ENCODE measurements around the gene CERKL. TPM values are rescaled to one million over a fixed set of nuclear protein-coding genes. Genes with fewer than 3 reads are reported as not detected.

CERKL gene
- total RNA-seq, 4 donors from 2014 or later = not detected

DNA sequence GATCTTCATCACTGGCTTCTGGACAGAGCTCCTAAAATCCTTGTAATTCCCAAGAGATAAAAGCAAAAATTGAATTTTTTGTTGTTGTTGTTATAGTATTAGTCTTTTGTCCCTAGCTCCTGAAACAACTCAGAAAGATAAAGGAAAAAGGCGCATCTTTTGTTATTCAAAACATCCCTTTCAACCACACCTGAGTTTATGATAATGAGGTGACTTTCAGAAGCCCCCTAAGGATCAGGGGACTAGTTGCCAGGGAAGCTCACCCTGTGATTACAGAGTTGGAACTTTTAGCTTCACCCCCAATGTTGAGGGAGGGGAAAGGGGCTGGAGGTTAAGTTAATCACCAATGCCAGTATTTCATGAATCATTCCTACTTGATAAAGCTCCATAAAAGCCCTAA is 10.3 kb upstream of the CERKL start:
- TF ChIP-seq EP300 (IDR thresholded peaks at IDR 0.05) (no peak), CTCF (IDR thresholded peaks at IDR 0.05) (no peak)
- H3K27ac ChIP-seq = no peak overlapping the region
- WGBS, 2 donors = 69 to 83% methylated on average over 1 of the region's 1 CpG
- no peaks in the 10 kb centered on the region for H3K36me3 ChIP-seq
- no peaks in the 10 kb centered on the region for H3K27me3 ChIP-seq
- H3K9me3 ChIP-seq = peaks cover 0 to 13% (median 0%) of the 10 kb centered on the region in 4 donors
- no peak overlapping the region for H3K4me3 ChIP-seq
- H3K4me1 ChIP-seq = no peaks in the 10 kb centered on the region
- DNase-seq (ENCODE audit: low spot score in 2 of 2) = no peak

- Histone ChIP-seq H3K27me3 (peaks cover 0 to 4% of the 10 kb centered on the region in 2 donors), H3K4me1 (peaks cover 0 to 2% (median under 1%) of the 10 kb centered on the region in 4 donors), H3K36me3 (no peaks in the 10 kb centered on the region), H3K27ac (no peak overlapping the region), H3K4me3 (no peak overlapping the region), H3K9me3 (peaks cover 0 to 13% (median 0%) of the 10 kb centered on the region in 4 donors)
- no peak for DNase-seq (ENCODE audit: low spot score in 2 of 2)
- TF ChIP-seq CTCF (IDR thresholded peaks at IDR 0.05) (no peak), EP300 (IDR thresholded peaks at IDR 0.05) (no peak), POLR2A (IDR thresholded peaks at IDR 0.05) (no peak)
- 86 to 97% methylated on average over 2 of the region's 2 CpGs for WGBS, 2 donors
Observed at GRCh38 chr2:181662287-181662686, 5.4 kb upstream of the CERKL start.

DNA sequence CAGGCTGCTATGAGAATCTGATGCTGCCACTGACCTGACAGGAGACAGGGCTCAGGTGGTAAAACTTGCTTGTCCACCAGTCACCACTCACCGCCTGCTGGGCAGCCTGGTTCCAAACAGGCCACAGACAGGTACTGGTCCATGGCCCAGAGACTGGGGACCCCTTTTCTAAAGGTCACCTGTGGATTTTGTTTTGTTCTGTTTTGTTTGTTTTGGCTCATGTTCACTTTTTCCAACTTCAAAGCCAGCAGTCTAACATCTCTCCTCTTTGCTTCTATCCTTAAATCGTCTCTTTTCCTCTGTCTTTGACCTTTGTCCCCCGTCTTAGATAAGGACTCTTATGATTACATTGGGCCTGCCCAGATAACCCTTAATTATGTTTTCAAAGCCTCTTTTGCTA is 3.3 kb upstream of the CERKL start:
- WGBS, 2 donors = 73 to 77% methylated on average over 3 of the region's 3 CpGs
- H3K4me1 ChIP-seq = peaks cover 0 to 12% (median 5%) of the 10 kb centered on the region in 4 donors
- no peaks in the 10 kb centered on the region for H3K36me3 ChIP-seq
- H3K27me3 ChIP-seq = peaks cover 0 to 11% of the 10 kb centered on the region in 2 donors
- no peak overlapping the region for H3K27ac ChIP-seq
- no peak for DNase-seq (ENCODE audit: low spot score in 2 of 2)
- TF ChIP-seq CTCF (IDR thresholded peaks at IDR 0.05) (no peak), POLR2A (IDR thresholded peaks at IDR 0.05) (no peak), EP300 (IDR thresholded peaks at IDR 0.05) (no peak)
- H3K9me3 ChIP-seq = no peaks in the 10 kb centered on the region
- no peak overlapping the region for H3K4me3 ChIP-seq

GRCh38 chr2:181658444-181658843 is 1.5 kb upstream of the CERKL start:
- Histone ChIP-seq H3K9me3 (no peaks in the 10 kb centered on the region), H3K27ac (no peak overlapping the region), H3K36me3 (no peaks in the 10 kb centered on the region), H3K4me3 (no peak overlapping the region), H3K4me1 (peaks cover 0 to 12% (median 5%) of the 10 kb centered on the region in 4 donors), H3K27me3 (peaks cover 0 to 11% of the 10 kb centered on the region in 2 donors)
- WGBS, 2 donors = 69 to 77% methylated on average over 4 of the region's 4 CpGs
- DNase-seq (ENCODE audit: low spot score in 2 of 2) = no peak
- no peak for TF ChIP-seq CTCF (IDR thresholded peaks at IDR 0.05)

GRCh38 chr2:181657379-181657778 is 474 bp upstream of the CERKL start:
- H3K9me3 ChIP-seq = no peaks in the 10 kb centered on the region
- no peak overlapping the region for H3K27ac ChIP-seq
- H3K4me3 ChIP-seq = peak overlapping the region in 1 of 4 donors; percentile 60
- H3K36me3 ChIP-seq = no peaks in the 10 kb centered on the region
- TF ChIP-seq EP300 (IDR thresholded peaks at IDR 0.05) (no peak), POLR2A (IDR thresholded peaks at IDR 0.05) (no peak), CTCF (IDR thresholded peaks at IDR 0.05) (no peak)
- peaks cover 0 to 11% of the 10 kb centered on the region in 2 donors for H3K27me3 ChIP-seq
- DNase-seq (ENCODE audit: low spot score in 2 of 2) = no peak
- WGBS, 2 donors = 70 to 79% methylated on average over 4 of the region's 4 CpGs
- H3K4me1 ChIP-seq = peaks cover 0 to 12% (median 5%) of the 10 kb centered on the region in 4 donors
